ENCODE results near the gene FRMD3.

- TF ChIP-seq CTCF (conservative IDR thresholded peaks at IDR 0.05; ENCODE audit: low read depth, low read length): no peak
- TF ChIP-seq EZH2 (IDR thresholded peaks at IDR 0.05; ENCODE audit: low read length, unreplicated experiment): no peak
Measured at GRCh38 chr9:83239747-83240146, 298.5 kb downstream of the FRMD3 start.
